Activated CD4-positive, alpha-beta T cell treated with anti-CD3 and anti-CD28 coated beads for 36 hours (primary cell): Measurements from ENCODE around the gene ABCB9. TPM values are rescaled to one million over a fixed set of nuclear protein-coding genes. Genes with fewer than 3 reads are reported as not detected.

Source experiments
- ATAC-seq: fragments of 200-7000 bp; cut with Tn5 transposase; one replicate; pipeline ENCODE4 v1.10.0; 2021; ENCODE audit warnings: mild to moderate bottlenecking, moderate library complexity
- CTCF ChIA-PET: fragments of 350-600 bp; sonication (Branson Sonifier 250); formaldehyde crosslinking; loops from one replicate; lab custom pipeline; 2021; ENCODE audit warnings: antibody characterized with exemption; lab: Charles Lee
- POLR2A ChIA-PET: fragments of 350-600 bp; sonication (Branson Sonifier 250); formaldehyde crosslinking; loops from one replicate; lab custom pipeline; 2021; ENCODE audit warnings: antibody characterized with exemption, inconsistent platforms; lab: Charles Lee
- DNase-seq: peaks from one replicate; pipeline ENCODE4 v3.0.0-alpha.2; 2020
- H3K27ac Mint-ChIP-seq: one replicate; pipeline ENCODE4 v1.8.0; 2021; ENCODE audit warnings: mixed read lengths
- H3K27me3 Mint-ChIP-seq: one replicate; pipeline ENCODE4 v1.8.0; 2021; ENCODE audit warnings: mixed read lengths
- H3K36me3 Mint-ChIP-seq: one replicate; pipeline ENCODE4 v1.8.0; 2021; ENCODE audit warnings: low read depth, mixed read lengths
- H3K4me1 Mint-ChIP-seq: one replicate; pipeline ENCODE4 v1.8.0; 2021; ENCODE audit warnings: mixed read lengths
- H3K4me3 Mint-ChIP-seq: one replicate; pipeline ENCODE4 v1.8.0; 2021; ENCODE audit warnings: mild to moderate bottlenecking, moderate library complexity, mixed read lengths
- H3K9me3 Mint-ChIP-seq: one replicate; pipeline ENCODE4 v1.8.0; 2021; ENCODE audit warnings: low read depth, mixed read lengths
- intact Hi-C, 2 experiments: fragments of 100-400 bp; cut with DNase I in 1 of 2; cut with micrococcal nuclease in 1 of 2; formaldehyde crosslinking; loops; one replicate each; pipeline versions ENCODE4 v1.14.2 to v1.15.1; 2022 to 2024; cut with DNase I, micrococcal nuclease
- total RNA-seq, 2 experiments: library from RNA; stranded (reverse); gene quantifications; one replicate each; pipeline ENCODE4 v1.2.3, GENCODE V29; 2021

Gene ABCB9
- total RNA-seq, 2 experiments from 2014 or later, result 3.8 to 6.3 TPM

- intact Hi-C loops, result no loop called here
- ChIA-PET CTCF (interaction anchor here (0.7 kb wide), 1 partner anchor 208 kb away, joined by 3 read pairs; no protein-coding TSS in a partner anchor), POLR2A (interaction anchor here (0.5 kb wide), 1 partner anchor 142 kb away, joined by 4 read pairs; no protein-coding TSS in a partner anchor)
- no peaks in the 10 kb centered on the region for H3K9me3 Mint-ChIP-seq
- ATAC-seq (no peak), DNase-seq (no peak)
- peaks cover 15% of the 10 kb centered on the region for H3K36me3 Mint-ChIP-seq
- no peak overlapping the region for H3K27ac Mint-ChIP-seq
- no peak overlapping the region for H3K4me3 Mint-ChIP-seq
- H3K27me3 Mint-ChIP-seq, result no peaks in the 10 kb centered on the region
- H3K4me1 Mint-ChIP-seq, result peaks cover 30% of the 10 kb centered on the region
Observed at GRCh38 chr12:122986258-122986871, 20.1 kb upstream of the ABCB9 start.

DNA sequence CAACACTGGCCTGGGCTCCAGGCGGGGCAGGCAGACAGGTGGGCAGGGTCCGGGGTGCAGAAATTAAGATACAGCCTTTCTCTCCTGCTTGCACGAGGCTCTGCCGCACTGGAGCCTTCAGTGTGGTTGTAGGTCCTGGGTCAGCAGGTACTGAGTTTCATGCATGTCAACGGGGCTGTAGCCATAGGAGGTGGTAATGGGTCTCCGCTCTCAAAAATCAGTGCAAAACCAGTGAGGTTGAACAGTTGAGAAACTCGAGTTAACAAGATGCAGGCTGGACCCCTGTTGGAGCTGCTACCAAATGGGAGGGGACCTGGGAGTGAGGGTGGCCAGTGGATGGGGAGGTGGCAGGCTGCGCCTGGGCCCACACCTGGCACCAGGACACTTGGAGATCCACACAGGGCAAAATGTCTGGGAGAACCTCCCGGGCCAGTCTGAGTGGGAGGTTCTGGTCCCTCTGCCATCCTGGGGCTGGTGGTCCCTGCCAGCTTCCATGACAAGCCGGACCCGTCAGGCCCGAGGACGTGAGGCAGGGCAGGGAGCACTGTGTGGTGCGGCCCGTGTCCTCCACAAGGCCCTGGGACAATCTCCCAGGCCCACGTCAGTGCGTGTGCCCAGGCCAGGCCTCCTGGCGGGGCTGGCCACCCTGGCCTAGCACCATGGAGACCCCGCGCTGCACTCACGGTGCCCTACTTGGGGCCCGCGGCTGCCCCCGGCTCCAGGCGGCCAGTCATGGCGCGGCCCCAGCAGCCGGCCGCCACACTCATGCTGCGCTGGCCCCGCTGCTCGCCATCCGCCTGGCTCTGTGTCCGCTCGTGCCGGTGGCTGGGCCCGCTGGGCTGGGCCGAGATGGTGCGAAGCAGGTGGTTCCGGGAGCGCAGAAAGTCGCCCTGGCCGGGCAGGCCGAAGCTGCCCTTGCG, 19.3 kb upstream of the ABCB9 start:
- intact Hi-C loops, result no loop called here

DNA sequence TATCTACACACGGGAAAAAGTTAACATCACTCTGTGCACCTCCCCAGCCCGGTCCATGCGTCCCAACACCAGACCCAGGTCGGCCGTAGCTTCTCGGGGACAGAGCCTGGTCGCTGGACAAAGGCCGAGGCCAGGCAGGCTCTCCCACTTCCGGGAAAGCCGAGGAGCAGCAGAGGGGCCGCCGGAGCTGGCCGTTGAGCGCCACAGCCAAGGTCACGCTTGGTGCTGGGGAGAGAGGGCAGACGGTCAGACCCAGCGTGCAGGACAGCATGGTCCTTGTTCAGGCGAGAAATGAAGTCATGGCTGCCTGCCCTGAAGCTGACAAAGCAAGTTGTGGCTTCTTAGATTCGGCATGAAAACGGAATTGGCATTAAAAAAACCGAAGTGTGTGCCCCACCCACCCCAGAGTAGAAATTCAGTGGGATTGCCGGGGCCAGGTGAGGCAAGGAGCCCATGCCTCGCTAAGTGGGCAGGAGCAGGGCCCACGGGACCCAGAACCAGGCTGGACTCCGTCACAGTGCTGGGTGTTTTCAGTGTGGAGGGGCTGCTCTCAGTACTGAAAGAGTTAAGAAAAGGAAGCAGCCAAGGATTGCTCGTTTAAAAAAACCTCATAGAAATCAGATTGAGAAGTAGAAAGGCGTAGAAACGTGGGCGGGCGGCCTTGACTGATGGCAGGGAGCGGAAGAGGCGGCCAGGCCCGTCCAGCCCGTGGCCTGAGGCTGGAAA, 18.5 kb upstream of the ABCB9 start:
- ATAC-seq (no peak), DNase-seq (no peak)
- Mint-ChIP-seq H3K4me3 (no peak overlapping the region), H3K27me3 (no peaks in the 10 kb centered on the region), H3K4me1 (peaks cover 34% of the 10 kb centered on the region), H3K27ac (peak overlapping the region; percentile 67), H3K9me3 (no peaks in the 10 kb centered on the region), H3K36me3 (peaks cover 19% of the 10 kb centered on the region)
- ChIA-PET POLR2A (no interaction called here), CTCF (interaction anchor here (0.6 to 1.1 kb wide), 2 partner anchors 125 to 254 kb away, joined by 3 read pairs; no protein-coding TSS in a partner anchor)
- intact Hi-C loops, result loop anchor here in 1 of 2 experiments (5.0 kb wide), 1 partner anchor 168 kb away; the partner anchor contains the start of gene PITPNM2

More for the DNA sequence above, 19.3 kb upstream of the ABCB9 start:
- ChIA-PET POLR2A (no interaction called here), CTCF (interaction anchor here (0.7 kb wide), 1 partner anchor 208 kb away, joined by 3 read pairs; no protein-coding TSS in a partner anchor)
- H3K27ac Mint-ChIP-seq, result no peak overlapping the region
- H3K4me1 Mint-ChIP-seq, result peaks cover 30% of the 10 kb centered on the region
- no peaks in the 10 kb centered on the region for H3K27me3 Mint-ChIP-seq
- no peak for ATAC-seq
- H3K9me3 Mint-ChIP-seq, result no peaks in the 10 kb centered on the region
- H3K4me3 Mint-ChIP-seq, result no peak overlapping the region
- peaks cover 19% of the 10 kb centered on the region for H3K36me3 Mint-ChIP-seq
- no peak for DNase-seq

GRCh38 chr12:122983789-122984515, 17.7 kb upstream of the ABCB9 start:
- no peaks in the 10 kb centered on the region for H3K27me3 Mint-ChIP-seq
- intact Hi-C loops, result loop anchor here in 1 of 2 experiments (5.0 kb wide), 1 partner anchor 168 kb away; the partner anchor contains the start of gene PITPNM2
- POLR2A ChIA-PET, result no interaction called here
- peak overlapping the region; percentile 60 for H3K27ac Mint-ChIP-seq
- ATAC-seq (no peak), DNase-seq (no peak)
- H3K9me3 Mint-ChIP-seq, result no peaks in the 10 kb centered on the region
- H3K4me1 Mint-ChIP-seq, result peaks cover 38% of the 10 kb centered on the region
- H3K4me3 Mint-ChIP-seq, result no peak overlapping the region
- peaks cover 19% of the 10 kb centered on the region for H3K36me3 Mint-ChIP-seq
- CTCF ChIA-PET, result interaction anchor here (0.6 to 1.1 kb wide), 2 partner anchors 126 to 255 kb away, joined by 3 read pairs; no protein-coding TSS in a partner anchor

DNA sequence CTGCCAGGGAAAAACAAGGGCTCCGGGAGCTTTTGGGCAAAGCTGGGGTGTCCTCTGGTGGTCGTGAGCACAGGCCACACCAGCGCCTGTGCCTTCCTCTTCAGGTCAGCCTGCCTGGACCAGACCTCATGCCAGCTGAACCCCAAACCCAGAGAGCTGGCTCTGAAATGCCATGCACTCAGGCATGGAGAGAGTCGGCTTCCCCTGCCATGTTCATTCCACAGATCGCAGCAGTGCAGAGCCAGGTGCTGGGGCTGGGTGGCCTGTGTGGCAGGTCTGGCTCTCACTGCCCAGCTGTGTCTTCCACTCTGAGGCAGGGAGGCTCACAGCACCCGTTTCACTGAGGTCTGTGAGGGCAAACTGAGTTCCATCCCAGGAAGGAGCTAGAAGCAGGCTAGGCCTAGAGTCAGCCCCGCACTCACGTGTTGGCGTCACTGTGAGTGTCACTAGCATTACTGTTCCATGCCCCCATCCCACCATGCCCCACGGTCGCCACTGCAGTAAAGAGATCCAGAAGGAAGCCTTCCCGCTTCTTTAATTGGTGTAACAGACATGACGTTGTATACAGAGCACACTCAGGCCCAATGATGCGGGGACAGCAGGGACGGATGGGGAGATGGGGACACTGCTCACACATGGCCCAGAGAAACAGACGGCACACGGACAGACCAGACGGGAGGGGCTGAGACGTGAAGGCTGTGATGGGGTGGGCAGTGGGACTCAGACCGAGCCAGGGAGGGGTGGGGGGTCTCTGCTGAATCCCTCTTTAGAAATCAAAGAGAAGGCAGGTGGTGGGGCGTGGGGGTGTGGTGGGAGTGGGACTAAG, 16.9 kb upstream of the ABCB9 start:
- Mint-ChIP-seq H3K4me3 (peak overlapping the region; percentile 87), H3K27me3 (no peaks in the 10 kb centered on the region), H3K36me3 (peaks cover 19% of the 10 kb centered on the region), H3K27ac (peak overlapping the region; percentile 60), H3K4me1 (peaks cover 38% of the 10 kb centered on the region), H3K9me3 (no peaks in the 10 kb centered on the region)
- ChIA-PET POLR2A (interaction anchor here (2.2 kb wide), 1 partner anchor 250 kb away, joined by 9 read pairs; the partner anchor contains the start of genes MPHOSPH9 and MTRFR), CTCF (interaction anchor here (0.5 kb wide), 1 partner anchor 1103 kb away, joined by 3 read pairs; no protein-coding TSS in a partner anchor)
- intact Hi-C loops, result loop anchor here in 1 of 2 experiments (5.0 kb wide), 1 partner anchor 169 kb away; the partner anchor contains the start of gene PITPNM2
- ATAC-seq (no peak), DNase-seq (no peak)

- ATAC-seq (no peak), DNase-seq (no peak)
- Mint-ChIP-seq H3K27ac (peak overlapping the region; percentile 44), H3K4me3 (peak overlapping the region; percentile 87), H3K27me3 (no peaks in the 10 kb centered on the region), H3K9me3 (no peaks in the 10 kb centered on the region), H3K36me3 (peaks cover 19% of the 10 kb centered on the region), H3K4me1 (peaks cover 42% of the 10 kb centered on the region)
- ChIA-PET CTCF (interaction anchor here (0.5 kb wide), 1 partner anchor 1103 kb away, joined by 3 read pairs; no protein-coding TSS in a partner anchor), POLR2A (interaction anchor here (2.2 kb wide), 1 partner anchor 251 kb away, joined by 9 read pairs; the partner anchor contains the start of genes MPHOSPH9 and MTRFR)
- intact Hi-C loops, result loop anchor here in 1 of 2 experiments (5.0 kb wide), 1 partner anchor 170 kb away; the partner anchor contains the start of gene PITPNM2
Observed at GRCh38 chr12:122982477-122982815, 16.2 kb upstream of the ABCB9 start.

DNA sequence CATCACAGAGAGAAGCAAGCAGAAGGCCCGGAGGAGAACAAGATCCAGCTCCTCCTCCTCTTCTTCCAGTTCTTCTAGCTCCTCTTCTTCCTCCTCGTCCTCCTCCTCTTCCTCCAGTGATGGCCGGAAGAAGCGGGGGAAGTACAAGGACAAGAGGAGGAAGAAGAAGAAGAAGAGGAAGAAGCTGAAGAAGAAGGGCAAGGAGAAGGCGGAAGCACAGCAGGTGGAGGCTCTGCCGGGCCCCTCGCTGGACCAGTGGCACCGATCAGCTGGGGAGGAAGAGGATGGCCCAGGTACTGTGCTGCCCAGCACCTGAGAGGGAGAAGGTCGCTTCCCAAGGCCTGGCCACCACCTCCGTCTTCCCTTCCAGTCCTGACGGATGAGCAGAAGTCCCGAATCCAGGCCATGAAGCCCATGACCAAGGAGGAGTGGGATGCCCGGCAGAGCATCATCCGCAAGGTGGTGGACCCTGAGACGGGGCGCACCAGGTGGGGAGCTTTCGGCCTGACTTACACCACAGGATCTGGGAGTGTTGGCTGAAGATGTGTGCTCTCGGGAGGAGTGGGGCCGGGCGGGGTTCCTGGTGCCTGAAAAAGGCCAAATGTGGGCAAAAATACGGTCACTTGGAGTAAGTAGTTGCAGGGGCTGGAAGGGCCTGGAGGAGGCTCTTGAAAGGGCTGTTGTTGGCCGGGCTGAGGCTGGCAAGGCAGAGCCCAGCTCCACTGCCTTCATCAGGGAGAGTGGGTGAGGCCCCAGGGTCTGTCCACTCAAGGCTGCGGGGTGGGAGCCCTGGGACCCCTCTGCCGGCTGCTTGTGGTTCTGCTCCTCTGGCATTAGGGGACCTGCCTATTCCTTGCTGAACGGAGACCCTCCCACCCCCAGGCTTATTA, 15.6 kb upstream of the ABCB9 start:
- Mint-ChIP-seq H3K27me3 (no peaks in the 10 kb centered on the region), H3K27ac (peak overlapping the region; percentile 44)
- intact Hi-C loops, result loop anchor here in 1 of 2 experiments (5.0 kb wide), 1 partner anchor 170 kb away; the partner anchor contains the start of gene PITPNM2

DNA sequence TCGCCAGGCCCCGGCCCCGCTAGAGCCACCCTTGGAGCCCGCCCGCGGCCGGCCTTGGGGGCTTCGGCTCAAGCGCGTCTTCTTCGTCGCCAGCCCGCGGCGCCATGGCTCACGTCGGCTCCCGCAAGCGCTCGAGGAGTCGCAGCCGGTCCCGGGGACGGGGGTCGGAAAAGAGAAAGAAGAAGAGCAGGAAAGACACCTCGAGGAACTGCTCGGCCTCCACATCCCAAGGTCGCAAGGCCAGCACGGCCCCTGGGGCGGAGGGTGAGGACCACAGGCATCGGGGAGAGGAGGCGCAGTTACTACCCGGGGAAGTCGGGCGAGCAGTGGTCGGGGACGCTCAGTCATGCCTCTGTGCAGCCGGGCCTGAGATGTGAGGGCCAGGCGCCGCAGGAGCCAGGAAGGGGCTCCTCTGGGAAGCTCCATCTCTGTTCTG, 14.8 kb upstream of the ABCB9 start:
- intact Hi-C loops, result loop anchor here in 1 of 2 experiments (5.0 kb wide), 1 partner anchor 171 kb away; the partner anchor contains the start of gene PITPNM2
- H3K27me3 Mint-ChIP-seq, result no peaks in the 10 kb centered on the region
- peak overlapping the region; percentile 87 for H3K4me3 Mint-ChIP-seq
- peak; percentile 42 for DNase-seq
- no peaks in the 10 kb centered on the region for H3K9me3 Mint-ChIP-seq
- ChIA-PET CTCF (interaction anchor here (0.7 to 1.0 kb wide), 4 partner anchors 14 to 601 kb away, joined by 3 to 4 read pairs (median 3); no protein-coding TSS in a partner anchor), POLR2A (interaction anchor here (2.2 kb wide), 1 partner anchor 252 kb away, joined by 9 read pairs; the partner anchor contains the start of genes MPHOSPH9 and MTRFR)
- H3K27ac Mint-ChIP-seq, result peak overlapping the region; percentile 44
- H3K36me3 Mint-ChIP-seq, result peaks cover 19% of the 10 kb centered on the region
- ATAC-seq, result peak; percentile 17
- peaks cover 50% of the 10 kb centered on the region for H3K4me1 Mint-ChIP-seq

More for the DNA sequence above, 15.6 kb upstream of the ABCB9 start:
- ChIA-PET POLR2A (interaction anchor here (2.2 kb wide), 1 partner anchor 251 kb away, joined by 9 read pairs; the partner anchor contains the start of genes MPHOSPH9 and MTRFR), CTCF (interaction anchor here (0.7 to 1.0 kb wide), 4 partner anchors 14 to 600 kb away, joined by 3 to 4 read pairs (median 3); no protein-coding TSS in a partner anchor)
- DNase-seq (no peak), ATAC-seq (no peak)
- Mint-ChIP-seq H3K4me1 (peaks cover 45% of the 10 kb centered on the region), H3K4me3 (peak overlapping the region; percentile 87), H3K9me3 (no peaks in the 10 kb centered on the region), H3K36me3 (peaks cover 19% of the 10 kb centered on the region)
